ENCODE measurements around the gene GATA2.
A peak's percentile ranks its signal among the peaks of the same experiment; 100 is the strongest.

The GATA2 gene

GRCh38 chr3:128487813-128488635 lies 5.0 kb downstream of the GATA2 start:
- DNase-seq (ENCODE audit: low read depth) = peak; percentile 95

GRCh38 chr3:128487538-128487812 lies 5.5 kb downstream of the GATA2 start:
- DNase-seq (ENCODE audit: low read depth) = no peak

DNA sequence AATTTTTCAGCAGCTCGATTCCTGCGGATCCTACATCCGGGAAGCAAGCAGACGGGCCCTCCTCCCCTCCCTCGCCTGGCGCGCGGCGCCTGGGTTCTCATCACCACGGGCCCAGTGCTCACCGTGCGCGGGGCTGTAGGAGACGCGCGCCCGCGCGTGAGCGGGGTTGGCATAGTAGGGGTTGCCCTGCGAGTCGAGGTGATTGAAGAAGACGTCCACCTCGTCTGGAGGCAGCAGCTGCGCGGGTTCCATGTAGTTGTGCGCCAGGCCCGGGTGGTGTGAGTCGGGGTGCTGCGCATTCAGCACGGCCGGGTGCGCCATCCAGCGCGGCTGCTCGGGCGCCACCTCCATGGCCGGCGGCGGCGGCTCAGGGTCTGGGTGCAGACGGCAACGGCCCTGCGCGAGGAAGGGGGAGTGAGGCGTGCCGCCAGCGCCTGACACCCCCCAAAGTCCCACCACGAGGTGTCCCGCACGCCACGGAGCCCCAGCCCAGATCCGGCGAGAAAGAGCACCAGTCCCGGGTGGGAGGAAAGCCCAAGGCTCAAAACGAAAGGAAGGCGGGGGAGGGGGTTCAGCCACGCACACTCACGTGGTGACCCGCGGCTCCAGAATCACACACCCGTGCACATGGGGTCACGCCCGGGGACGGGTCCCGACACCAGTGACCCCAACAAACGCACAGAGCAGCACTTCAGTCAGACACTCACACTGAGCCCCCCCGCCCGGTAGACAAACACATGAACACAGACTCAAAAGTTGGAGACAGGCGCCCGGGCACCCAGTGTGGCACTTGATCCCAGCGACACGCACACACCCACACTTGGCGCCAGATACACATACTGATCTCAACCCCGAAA lies 6.1 kb downstream of the GATA2 start:
- DNase-seq (ENCODE audit: low read depth) = peak; percentile 65

GRCh38 chr3:128486205-128486628 lies 6.8 kb downstream of the GATA2 start:
- peak; percentile 23 for DNase-seq (ENCODE audit: low read depth)

- DNase-seq (ENCODE audit: low read depth) = no peak
Observed at GRCh38 chr3:128485282-128486204, 7.5 kb downstream of the GATA2 start.

- peak; percentile 62 for DNase-seq (ENCODE audit: low read depth)
Observed at GRCh38 chr3:128484404-128485281, 8.4 kb downstream of the GATA2 start.

- peak; percentile 31 for DNase-seq (ENCODE audit: low read depth)
Observed at GRCh38 chr3:128483657-128484403, 9.2 kb downstream of the GATA2 start.

- peak; percentile 96 for DNase-seq (ENCODE audit: low read depth)
Observed at GRCh38 chr3:128482666-128483656, 10.0 kb downstream of the GATA2 start.

DNA sequence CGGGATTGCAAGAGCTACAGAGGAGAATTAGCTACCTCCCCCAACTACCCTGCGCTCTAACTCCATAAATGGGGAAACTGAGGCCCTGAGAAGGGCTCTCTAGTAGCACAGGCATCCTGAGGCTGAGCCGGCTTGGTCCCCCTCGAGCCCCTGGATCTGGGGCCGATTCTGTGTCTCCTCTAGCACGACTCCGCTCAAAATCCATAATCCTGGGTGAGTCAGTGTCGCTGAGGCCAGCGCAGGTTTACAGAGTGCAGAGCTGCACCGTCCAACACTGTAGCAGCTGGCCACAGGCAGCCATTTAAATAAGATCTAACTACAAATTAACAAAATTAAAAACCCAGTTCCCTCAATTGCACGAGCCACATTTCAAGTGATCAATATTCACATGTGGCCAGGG lies 10.8 kb downstream of the GATA2 start:
- peak; percentile 13 for DNase-seq (ENCODE audit: low read depth)

DNA sequence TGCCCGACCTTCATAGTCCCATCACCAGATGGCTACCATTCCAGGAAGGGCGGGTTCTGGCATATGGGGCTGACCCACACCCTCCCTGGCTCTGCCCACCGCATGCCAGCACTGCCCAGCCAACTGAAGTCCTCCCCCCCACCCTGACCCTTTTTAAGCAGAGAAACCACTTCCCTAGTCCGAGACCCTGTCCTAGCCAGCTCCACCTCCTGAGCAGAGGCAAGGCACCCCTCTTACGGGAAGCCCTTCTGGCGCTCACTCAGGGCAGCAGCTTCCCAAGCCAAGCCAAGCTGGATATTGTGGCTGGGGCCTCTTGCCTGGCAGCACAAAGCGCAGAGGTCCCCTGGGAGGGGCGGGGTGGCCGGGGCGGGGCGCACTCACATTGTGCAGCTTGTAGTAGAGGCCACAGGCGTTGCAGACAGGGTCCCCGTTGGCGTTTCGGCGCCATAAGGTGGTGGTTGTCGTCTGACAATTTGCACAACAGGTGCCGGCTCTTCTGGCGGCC lies 11.5 kb downstream of the GATA2 start:
- no peak for DNase-seq (ENCODE audit: low read depth)

DNA sequence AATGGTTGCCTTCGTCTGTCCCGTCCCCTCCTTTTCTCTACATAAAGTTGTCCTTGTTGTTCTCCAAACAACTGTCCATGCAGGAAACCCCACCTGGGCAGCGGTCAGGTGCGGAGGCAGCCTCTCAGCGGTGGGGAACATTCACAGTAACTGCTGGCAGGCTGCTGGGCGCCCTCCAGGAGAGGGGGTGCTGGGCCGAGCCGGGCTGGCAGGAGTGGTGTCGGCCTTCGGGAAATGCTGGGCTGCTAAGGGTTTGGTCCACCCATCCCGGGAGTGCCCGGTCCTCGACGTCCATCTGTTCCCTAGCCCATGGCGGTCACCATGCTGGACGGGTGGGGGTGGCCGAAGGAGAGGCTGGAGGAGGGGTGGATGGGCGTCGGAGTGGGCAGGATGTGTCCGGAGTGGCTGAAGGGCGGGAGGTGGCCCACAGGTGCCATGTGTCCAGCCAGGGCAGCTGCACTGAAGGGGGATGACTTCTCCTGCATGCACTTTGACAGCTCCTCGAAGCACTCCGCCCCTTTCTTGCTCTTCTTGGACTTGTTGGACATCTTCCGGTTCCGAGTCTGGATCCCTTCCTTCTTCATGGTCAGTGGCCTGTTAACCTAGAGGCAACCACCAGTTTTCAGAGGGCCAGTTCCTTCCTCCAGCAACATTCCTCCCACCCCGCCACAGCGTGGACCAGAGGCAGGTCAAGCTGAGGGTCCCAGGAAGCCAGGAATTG lies 12.1 kb downstream of the GATA2 start:
- DNase-seq (ENCODE audit: low read depth) = no peak

DNA sequence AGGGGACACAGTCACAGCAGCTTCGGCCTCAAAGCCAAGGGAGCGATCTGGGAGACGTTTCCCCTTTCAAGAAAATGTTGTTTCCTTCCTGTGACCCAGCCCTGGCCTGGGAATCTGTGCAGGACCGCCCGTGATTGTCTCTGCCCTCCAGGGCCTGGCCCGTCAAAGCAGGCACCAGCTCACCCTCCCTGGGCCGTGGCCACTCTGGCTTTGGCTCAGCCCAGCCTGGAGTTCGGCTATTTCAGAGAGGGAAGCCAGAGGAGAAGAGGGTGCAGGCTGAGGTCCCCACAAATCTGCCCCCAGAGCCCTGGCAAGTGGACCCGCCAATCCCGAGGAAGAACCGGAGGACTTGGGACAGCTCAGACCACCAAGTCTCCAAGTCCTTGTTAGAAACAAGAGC lies 12.7 kb downstream of the GATA2 start:
- no peak for DNase-seq (ENCODE audit: low read depth)

GRCh38 chr3:128479558-128480086 lies 13.4 kb downstream of the GATA2 start:
- no peak for DNase-seq (ENCODE audit: low read depth)

- DNase-seq (ENCODE audit: low read depth) = no peak
Observed at GRCh38 chr3:128478576-128479506, 14.2 kb downstream of the GATA2 start.

DNA sequence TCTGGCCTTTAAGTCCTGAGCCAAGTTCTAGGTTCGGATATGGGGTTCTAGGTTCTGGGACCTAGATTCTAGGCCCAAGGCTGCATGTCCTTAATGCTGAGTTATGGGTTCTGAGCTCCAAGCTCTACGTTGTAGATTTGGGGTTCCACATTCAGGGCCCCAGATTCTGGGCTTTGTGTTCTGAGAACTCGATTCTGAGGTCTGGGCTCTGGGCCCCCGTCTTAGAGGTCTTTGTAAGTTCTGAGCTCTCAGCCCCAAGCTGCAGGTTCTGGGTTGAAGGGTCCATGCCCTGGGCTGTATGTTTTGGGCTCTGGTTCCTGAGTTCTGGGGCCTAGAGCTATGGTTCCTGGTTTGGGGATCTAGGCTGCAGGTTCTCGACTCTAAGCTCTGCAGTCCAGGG lies 16.3 kb downstream of the GATA2 start:
- DNase-seq (ENCODE audit: low read depth) = no peak

GRCh38 chr3:128475355-128475754 lies 17.6 kb downstream of the GATA2 start:
- DNase-seq (ENCODE audit: low read depth) = no peak

- DNase-seq (ENCODE audit: low read depth) = no peak
Observed at GRCh38 chr3:128473737-128474136, 19.3 kb downstream of the GATA2 start.

Measured in EH (cell line).